HG03520 (cell line): ENCODE results near the gene PRKCE.
"Not testable (repeated sequence)": the region's sequence is repeated elsewhere in the genome, so short reads cannot be mapped to it uniquely, and the experiment has no call there.

ENCODE experiments used
- ATAC-seq: cut with Tn5 transposase; IDR thresholded peaks from one replicate; pipeline ENCODE4 v1.9.1; 2021; ENCODE audit warnings: mild to moderate bottlenecking, moderate library complexity; ENCODE audit not compliant: unreplicated experiment

The PRKCE gene

DNA sequence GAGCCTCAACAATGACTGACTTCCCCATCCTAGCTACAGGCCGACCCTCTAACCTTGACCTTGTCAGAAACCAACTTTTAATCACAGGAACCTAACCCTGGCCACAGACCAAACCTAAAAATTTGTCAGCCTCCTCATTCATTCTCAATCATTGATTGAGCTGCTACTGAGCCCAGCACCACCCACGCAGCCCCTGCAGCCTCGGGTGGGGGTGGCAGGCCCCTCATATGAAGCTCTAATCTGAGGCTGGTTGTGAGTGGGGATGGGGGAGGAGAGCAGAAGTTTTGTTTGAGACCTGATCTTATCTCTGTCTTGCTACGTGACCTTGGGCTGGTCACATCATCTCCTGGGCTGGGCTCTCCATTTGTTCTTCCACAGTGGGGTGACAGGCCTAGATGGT, 546.2 kb downstream of the PRKCE start:
- ATAC-seq = no peak

DNA sequence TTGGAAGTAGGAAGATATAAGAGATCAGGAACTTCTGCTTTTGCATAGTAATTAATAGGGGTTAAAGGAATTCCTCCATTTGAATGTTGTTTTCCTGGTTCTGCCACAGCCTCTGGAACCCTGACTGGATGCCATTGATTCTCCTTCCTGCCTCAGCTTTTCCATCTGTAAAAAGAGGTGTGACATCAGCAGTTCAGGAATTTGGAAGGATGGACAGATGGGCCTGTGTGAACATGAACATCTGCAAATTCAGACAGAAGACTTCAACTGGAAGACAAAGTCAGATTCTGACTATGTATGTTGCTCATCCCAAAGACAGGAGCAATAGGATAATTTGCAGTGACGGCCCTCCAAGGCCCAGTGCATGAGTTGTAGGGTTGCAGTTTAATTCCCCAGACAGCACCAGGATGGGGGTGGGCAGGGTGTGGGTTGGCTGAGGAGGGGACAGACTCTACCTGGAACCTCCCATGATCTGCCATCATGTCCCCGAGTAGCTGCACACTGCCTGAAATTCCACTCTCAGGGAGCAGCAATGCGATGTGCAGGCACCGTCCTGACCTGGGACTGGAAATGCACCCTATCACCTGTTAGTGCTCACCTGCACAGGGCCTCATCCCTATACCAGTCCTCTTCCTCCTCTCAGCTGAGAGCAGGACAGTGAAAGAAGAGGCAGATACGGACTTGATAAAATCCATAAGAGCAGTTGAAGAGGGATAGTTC, 546.8 kb downstream of the PRKCE start:
- no peak for ATAC-seq

DNA sequence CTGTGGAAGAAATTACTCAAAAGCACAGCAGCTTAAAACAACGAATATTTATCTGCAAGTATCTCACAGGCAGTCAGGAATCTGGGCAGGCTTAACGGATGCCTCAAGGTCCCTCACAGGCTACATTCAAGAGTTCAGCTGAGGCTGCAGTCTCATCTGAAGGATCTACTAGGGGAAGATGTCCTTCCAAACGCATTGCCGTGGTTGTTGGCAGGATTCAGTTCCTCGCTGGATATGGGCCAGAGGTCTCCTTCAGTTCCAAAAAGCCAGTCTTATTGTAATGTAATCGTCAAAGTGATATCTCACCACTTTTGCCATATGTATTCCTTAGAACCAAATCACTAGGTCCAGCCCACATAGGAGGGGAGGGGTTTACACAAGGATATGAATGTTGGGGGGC, 547.5 kb downstream of the PRKCE start:
- ATAC-seq = no peak

DNA sequence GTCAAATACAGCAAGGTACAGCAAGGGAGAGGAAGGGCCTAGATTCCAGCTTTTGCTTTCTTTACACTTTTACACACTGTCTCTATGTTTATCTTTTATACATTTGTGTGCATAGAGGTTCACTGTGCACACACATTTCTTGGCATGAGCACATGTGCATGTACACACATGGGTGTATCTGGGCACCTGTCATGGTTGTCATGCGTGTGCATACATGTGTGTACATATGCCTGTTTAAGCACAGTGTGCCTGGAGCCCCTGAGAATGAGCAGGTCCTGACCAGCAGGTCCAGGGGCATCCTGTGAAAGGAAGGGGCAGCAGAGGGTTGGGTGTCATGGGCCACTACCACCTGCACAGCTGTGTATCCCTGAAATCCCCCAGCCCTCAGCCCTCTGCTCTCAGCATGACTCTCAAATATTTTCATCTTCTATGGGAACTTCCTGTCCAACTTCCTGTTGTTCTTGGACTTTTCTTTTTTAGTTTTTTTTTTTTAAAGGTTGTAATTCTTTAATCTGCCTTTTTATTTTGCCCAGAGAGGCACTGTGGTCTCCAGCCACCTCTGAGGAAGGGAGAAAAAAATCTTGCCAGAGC, 548.7 kb downstream of the PRKCE start:
- no peak for ATAC-seq

DNA sequence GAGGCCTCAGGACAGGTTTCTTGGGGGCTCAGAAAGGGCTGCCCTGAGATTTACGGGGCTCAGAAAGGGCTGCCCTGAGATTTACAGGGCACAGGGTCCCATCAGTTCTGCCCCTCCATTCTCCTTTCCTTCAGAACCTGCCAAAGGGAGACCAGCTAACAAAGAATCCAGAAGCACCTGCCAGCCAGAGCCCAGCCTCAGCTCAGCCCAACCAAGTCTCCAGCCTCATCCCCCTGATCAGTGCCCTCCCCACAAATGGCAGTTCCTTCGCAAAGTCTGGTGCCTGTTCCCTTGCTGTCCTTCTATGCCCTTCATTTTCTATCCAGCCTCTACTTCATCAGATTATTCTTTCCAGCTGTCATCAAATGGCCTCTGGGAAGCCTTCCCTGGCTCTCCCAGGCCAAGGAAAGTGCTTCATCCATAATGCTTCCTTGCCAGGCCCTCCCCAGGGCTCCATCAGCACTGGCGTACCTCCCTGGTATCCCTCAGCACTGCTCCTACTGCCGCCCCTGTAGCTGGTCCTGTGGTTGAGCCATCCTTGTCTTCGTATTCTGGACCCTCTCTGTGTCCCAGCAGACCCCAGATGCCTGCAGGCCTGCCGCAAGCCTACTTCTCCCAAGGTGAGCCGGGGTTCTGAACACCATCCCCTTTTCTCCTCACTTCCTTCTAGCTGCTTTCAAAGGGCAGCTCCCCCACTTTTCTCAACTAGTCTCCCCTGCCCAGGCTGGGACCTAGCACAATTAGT, 549.6 kb downstream of the PRKCE start:
- no peak for ATAC-seq

DNA sequence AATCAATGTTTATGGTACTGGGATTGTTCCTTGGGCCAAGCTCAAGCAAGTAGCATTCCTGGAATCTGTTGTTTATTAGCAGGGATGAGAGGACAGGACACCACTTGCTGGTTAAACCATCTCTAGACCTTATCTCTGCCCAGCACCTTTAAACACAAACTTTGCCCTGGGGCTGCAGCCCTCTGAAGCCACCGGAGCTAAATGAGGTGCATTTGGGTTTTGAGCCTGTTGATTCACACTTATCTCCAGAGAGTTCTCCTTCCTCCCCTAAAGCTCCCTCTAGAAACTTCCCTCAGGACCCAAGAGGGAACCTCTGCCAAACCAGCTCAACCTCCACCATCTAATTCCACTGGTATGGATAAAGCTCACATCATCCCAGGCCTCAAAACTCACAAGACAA, 551.0 kb downstream of the PRKCE start:
- ATAC-seq = no peak

DNA sequence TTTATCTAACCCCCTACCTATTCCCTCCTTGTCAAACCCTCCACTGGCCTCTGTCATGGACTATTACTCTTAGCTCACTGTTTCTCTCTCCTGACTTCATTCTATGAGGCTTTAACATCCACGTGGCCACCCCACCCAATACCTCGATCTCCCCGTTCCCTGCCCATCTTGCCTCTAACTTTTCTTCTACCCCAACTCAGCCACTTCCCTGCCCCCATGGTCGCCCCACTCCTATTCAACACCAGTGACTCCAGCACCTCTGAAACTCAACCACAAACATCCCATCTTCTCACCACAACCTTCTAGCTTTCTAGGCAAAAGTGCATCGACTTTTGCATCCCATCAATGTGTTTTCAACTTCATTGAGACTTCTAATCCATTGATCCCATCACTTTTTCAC, 551.5 kb downstream of the PRKCE start:
- no peak for ATAC-seq

DNA sequence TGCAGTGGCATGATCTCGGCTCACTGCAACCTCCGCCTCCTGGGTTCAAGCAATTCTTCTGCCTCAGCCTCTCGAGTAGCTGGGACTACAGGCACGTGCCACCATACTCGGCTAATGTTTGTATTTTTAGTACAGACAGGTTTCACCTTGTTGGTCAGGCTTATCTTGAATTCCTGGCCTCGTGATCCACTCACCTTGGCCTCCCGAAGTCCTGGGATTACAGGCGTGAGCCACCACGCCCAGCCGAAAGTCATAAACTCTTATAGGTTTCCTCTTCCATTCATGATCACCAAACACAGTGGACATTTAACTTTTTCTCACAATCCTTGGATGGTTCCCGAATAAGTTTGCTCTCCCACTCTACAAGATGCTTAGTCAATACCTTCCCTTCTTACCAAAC, 552.2 kb downstream of the PRKCE start:
- ATAC-seq = not testable (repeated sequence)

DNA sequence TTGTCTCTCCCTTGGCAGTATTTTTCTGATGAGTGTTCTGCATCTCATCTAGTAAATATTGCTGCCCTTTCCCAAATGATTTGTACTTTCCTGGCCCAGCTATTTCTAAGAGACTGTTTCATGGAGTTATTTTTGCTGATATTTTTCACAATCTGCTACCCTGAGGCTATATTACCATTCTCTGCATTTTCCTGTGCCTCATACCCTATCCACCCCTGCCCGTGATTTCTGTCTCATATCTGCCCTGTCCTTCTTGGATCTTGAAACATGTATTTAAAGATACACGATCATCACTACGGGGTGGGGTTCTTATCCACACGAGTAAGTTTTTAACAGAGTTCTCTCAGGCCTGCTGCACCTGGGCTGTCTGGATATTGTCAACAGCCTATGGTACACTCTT, 556.1 kb downstream of the PRKCE start:
- no peak for ATAC-seq

DNA sequence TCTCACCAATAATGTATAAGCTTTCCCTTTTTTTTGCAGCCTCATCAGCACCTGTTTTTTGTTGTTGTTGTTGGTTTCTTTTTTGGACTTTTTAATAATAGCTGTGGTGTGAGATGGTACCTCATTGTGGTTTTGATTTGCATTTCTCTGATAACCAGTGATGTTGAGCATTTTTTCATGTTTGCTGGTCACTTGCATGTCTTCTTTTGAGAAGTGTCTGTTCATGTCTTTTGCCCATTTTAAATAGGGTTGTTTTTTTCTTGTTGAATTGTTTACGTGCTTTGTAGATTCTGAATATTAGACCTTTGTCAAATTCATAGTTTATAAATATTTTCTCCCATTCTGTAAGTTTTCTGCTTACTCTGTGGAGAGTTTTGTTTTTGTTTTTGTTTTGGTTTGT, 557.3 kb downstream of the PRKCE start:
- no peak for ATAC-seq

DNA sequence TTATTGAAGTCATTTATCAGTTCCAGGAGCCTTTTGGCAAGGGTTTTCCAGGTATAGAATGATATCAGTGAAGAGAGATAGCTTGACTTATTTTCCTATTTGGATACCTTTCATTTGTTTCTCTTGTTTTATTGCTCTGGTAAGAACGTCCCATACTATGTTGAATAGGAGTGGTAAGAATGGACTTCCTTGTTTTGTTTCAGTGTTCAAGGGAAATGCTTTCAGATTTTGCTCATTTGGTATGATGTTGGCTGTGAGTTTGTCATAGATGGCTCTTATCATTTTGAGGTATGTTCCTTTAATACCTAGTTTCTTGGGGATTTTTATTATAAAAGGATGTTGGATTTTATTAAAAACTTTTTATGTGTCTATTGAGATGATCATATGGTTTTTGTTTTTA, 558.6 kb downstream of the PRKCE start:
- ATAC-seq = no peak

DNA sequence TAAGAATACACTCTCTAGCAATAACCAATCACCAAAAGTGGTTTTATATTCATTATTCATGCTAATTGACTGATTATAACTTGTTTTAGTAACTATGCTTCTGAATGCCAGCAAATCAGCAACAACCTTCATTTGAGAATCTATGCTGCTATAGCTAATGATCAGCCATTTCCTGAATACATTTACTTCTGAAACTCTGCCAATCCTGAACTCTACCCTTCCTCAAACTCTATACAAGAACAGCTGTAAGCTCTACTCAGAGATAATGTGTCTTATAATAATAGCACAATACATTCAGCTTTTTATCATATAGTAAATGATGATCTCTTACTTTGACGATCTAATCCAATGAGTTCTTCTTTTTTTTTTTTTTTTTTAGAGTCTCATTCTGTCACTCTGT, 560.0 kb downstream of the PRKCE start:
- ATAC-seq = no peak

DNA sequence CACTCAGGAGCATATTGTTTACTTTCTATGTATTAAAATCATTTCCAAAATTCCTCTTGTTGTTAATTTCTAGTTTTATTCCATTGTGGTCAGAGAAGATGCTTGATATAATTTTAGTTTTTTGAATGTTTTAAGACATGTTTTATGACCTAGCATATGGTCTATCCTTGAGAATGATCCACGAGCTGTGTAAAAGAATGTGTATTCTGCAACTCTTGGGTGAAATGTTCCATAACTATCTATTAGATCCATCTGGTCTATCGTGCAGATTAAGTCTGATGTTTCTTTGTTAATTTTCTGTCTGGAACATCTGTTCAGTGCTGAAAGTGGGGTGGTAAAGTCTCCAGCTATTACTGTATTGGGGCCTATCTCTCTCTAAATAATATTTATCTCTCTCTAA, 562.4 kb downstream of the PRKCE start:
- no peak for ATAC-seq

DNA sequence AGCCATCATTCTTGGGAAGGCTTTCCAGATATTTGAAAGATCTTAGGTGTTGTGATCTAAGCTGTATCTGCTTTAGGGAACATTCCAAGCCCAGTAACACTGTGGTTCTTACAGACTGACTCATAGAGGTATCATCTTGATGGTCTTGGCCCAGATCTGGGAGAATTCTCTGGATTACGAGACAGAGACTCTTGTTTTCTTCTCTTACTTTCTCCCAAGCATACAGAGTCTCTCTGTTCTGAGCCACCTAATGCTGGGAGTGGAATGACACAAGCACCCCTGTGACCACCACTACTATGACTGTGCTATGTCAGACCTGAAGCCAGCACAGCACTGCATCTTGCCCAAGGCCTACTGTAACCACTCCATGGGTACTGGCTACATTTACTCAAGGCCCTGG, 564.7 kb downstream of the PRKCE start:
- no peak for ATAC-seq

DNA sequence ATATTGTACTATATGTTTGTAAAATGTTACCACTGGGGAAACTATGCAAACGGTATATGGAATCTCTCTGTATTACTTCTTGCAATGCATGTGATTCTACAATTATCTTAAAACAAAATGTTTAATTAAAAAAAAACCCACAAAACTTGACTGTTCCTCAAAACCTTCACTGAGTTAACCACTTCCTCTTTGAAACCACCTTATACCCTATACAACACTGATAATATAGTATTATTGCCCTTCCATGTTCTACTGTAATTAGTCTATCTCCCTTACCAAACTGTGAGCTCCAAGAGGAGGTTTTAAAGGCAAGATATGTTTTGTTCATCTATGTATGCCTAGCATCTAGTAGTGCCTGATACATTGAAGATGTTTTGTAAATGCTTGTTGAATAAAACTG, 572.0 kb downstream of the PRKCE start:
- not testable (repeated sequence) for ATAC-seq

DNA sequence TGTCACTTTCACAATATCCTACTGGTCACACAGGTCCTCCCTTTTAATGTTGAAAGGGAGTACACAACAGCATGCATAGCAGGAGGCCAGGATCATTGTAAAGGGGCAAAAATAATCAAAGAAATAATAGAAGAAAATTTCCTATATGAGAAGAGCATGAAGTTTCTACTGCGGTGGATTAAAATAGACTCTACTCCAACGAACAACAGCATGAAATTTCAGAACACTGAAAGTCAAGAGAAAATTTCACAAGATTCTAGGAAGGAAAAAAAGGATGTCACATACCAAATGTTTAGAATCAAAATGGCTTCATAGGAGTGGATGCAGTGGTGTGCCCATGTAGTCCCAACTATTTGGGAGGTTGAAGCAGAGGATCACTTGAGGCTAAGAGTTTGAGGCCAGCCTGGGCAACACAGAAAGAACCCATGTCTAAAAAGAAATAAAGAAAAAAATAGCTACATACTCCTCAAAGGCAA, 573.7 kb downstream of the PRKCE start:
- ATAC-seq = no peak

DNA sequence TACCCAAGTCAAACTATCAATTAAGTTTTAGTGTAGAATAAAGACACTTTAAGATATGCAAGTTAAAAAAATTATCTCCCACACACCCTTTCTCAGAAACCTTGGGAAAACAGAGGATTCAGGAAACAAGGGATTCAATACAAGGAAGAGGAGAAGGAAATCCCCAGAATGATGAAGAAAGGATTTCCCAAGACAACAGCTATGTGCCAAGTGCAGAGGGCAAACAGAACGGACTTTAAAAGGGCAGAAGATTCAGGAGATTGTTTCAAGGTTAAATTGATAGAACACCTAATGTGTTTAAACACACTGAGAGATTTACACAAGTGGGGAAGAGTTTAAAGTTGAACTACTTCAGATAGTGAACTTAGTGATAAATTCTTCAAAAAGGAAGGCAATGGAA, 574.3 kb downstream of the PRKCE start:
- ATAC-seq = no peak

DNA sequence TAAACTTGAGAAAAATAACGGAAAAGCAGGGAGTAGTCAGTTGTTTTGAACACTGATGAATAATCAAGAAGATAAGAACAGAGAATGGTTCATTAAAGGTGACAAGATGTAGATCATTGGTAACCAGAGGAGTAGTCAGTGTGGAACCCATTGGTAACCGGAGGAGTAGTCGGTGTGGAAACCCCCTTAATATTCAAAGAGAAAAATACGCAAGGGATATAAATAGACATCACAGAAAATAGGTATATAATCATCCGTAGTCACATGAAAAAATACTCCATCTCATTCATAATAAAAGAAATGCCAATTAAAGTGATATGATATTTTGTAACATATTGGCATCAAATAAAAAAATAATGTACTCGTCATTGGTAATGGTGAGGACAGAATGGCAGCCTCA, 575.1 kb downstream of the PRKCE start:
- ATAC-seq = no peak

DNA sequence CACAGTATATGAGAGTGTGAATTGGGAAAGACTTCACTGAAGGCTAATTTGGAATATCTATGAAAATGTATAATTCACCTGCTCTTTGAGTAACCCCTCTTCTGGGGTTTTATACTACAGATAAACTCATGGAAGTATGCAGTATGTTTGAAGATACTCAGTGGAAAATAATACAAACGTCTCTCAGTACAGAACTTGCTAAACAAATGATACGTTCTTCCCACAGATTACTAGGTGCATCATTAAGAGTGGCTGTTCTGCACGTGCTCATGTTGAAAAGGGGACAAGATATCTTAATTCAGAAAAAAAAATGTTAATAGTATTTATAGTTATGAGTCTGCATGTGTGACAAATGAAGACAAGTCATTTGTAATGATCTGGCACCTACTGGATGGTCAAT, 575.5 kb downstream of the PRKCE start:
- no peak for ATAC-seq

DNA sequence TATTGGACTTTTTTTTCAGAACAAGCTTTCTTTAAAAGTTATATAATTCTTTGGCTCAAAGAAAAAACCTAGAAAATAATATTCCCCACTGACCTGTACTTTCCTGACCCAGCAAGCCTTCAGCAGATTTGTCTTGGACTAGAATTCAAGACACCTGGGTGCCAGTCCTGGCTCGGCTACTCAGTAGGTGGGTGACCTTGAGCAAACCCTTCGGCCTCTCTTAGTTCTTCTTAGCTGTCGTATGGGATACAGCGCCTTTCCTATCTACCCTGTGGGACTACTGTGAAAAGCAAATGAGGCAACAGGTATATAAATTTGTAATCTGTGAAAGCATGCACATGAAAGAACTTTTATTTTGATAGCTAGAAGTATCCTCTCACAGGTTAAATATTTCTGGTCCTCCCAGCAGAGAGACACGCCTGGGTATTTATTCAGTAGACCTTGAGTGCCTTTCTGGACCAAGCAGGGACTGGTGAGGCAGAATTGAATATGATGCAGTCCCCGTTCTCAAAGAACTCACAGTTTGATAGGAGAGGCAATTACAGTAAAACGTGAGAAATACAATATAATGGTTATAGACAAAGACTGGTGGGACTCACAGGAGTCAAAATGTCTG, 576.3 kb downstream of the PRKCE start:
- ATAC-seq = no peak

DNA sequence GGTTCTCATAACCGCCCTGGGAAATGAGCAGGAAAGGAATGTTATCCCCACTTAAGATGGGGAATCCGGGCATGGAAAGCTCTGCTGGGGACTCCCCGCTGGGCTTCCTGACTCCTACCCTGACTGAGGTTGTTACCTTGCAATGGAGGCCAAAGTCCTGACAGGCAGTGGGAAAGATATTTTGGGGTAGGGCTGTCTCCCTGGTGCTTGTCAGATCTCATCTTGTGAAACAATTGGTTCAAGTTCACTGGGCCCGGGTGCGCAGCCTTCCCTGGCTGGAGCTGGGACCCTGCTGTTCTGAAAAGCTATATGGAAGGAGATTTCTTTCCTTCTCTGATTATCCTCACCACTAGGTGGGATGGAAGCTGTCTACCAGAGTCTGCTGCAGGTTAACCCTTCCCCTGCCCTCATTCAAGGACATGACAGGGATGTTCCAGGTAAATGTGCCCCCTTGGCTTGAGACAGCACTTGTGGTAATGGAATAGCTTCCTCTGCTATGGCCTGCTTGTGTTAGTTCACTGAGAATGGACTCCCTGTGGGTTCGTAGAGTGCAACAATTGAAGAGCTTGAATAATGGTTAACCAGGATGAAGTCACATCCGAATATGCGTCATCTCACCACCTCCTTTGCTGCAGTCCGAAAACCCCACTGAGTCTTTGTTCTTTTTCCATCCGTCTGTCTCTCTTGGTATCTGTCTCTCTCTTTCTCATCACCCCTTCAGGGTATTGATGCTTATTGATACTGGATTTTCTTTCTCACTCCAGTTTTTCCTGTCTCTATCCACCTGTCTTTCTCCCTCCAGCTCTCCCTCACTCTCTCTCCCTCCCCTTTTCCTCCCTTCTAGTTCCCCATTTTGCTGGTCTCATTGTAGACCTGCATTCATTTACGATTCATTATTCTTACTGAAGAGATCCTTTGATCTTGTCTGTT, 577.9 kb downstream of the PRKCE start:
- peak; percentile 80 for ATAC-seq
